ES-I3 (cell line): ENCODE measurements around the gene ZNF746.
A peak's percentile ranks its signal among the peaks of the same experiment; 100 is the strongest.

Experiments
- H3K36me3 ChIP-seq: 2 replicates; pipeline ENCODE4 v1.6.1; 2013; ENCODE audit warnings: mild to moderate bottlenecking, low read length, control low read depth, moderate library complexity; ENCODE audit not compliant: insufficient read depth
- H3K4me1 ChIP-seq: 2 replicates; pipeline ENCODE4 v1.6.1; 2013; ENCODE audit warnings: mild to moderate bottlenecking, control low read depth, low read length; ENCODE audit not compliant: insufficient read depth
- H3K9ac ChIP-seq: 2 replicates; pipeline ENCODE4 v1.6.1; 2013; ENCODE audit warnings: low read depth, mild to moderate bottlenecking, low read length, moderate library complexity
- H3K9me3 ChIP-seq: 2 replicates; pipeline ENCODE4 v1.6.1; 2013; ENCODE audit warnings: mild to moderate bottlenecking, low read length, moderate library complexity; ENCODE audit not compliant: control insufficient read depth, insufficient read depth

The ZNF746 gene

GRCh38 chr7:149436358-149436757, 61.3 kb downstream of the ZNF746 start:
- Histone ChIP-seq H3K4me1 (no peaks in the 10 kb centered on the region), H3K36me3 (no peaks in the 10 kb centered on the region), H3K9ac (no peak overlapping the region), H3K9me3 (no peaks in the 10 kb centered on the region)

- Histone ChIP-seq H3K9ac (no peak overlapping the region), H3K36me3 (no peaks in the 10 kb centered on the region), H3K9me3 (no peaks in the 10 kb centered on the region), H3K4me1 (no peaks in the 10 kb centered on the region)
Measured at GRCh38 chr7:149433124-149433523, 64.5 kb downstream of the ZNF746 start.

- H3K4me1 ChIP-seq = no peaks in the 10 kb centered on the region
- H3K36me3 ChIP-seq = no peaks in the 10 kb centered on the region
- no peak overlapping the region for H3K9ac ChIP-seq
- H3K9me3 ChIP-seq = no peaks in the 10 kb centered on the region
Measured at GRCh38 chr7:149432121-149432691, 65.4 kb downstream of the ZNF746 start.

GRCh38 chr7:149431486-149432120, 66.0 kb downstream of the ZNF746 start:
- Histone ChIP-seq H3K9me3 (no peaks in the 10 kb centered on the region), H3K36me3 (no peaks in the 10 kb centered on the region), H3K4me1 (no peaks in the 10 kb centered on the region), H3K9ac (no peak overlapping the region)

- H3K9ac ChIP-seq = no peak overlapping the region
- H3K9me3 ChIP-seq = no peaks in the 10 kb centered on the region
- no peaks in the 10 kb centered on the region for H3K36me3 ChIP-seq
- no peaks in the 10 kb centered on the region for H3K4me1 ChIP-seq
Measured at GRCh38 chr7:149430192-149430591, 67.4 kb downstream of the ZNF746 start.

GRCh38 chr7:149427893-149428292, 69.7 kb downstream of the ZNF746 start:
- Histone ChIP-seq H3K36me3 (no peaks in the 10 kb centered on the region), H3K9me3 (no peaks in the 10 kb centered on the region), H3K9ac (no peak overlapping the region), H3K4me1 (no peaks in the 10 kb centered on the region)

- no peaks in the 10 kb centered on the region for H3K4me1 ChIP-seq
- no peaks in the 10 kb centered on the region for H3K9me3 ChIP-seq
- H3K36me3 ChIP-seq = no peaks in the 10 kb centered on the region
- H3K9ac ChIP-seq = no peak overlapping the region
Measured at GRCh38 chr7:149427096-149427680, 70.4 kb downstream of the ZNF746 start.

- Histone ChIP-seq H3K4me1 (no peaks in the 10 kb centered on the region), H3K9me3 (no peaks in the 10 kb centered on the region), H3K36me3 (no peaks in the 10 kb centered on the region), H3K9ac (no peak overlapping the region)
Measured at GRCh38 chr7:149423449-149424110, 74.0 kb downstream of the ZNF746 start.

GRCh38 chr7:149422914-149423301, 74.7 kb downstream of the ZNF746 start:
- Histone ChIP-seq H3K36me3 (no peaks in the 10 kb centered on the region), H3K9ac (peak overlapping the region; percentile 63; the same call in 1 of the 2 replicates), H3K4me1 (no peaks in the 10 kb centered on the region), H3K9me3 (no peaks in the 10 kb centered on the region)
